Endothelial cell of umbilical vein (primary cell): ENCODE data around the gene CNGA4. TPM values are rescaled to one million over a fixed set of nuclear protein-coding genes. Genes with fewer than 3 reads are reported as not detected.

Experiments
- BruUV-seq: library from RNA; stranded (reverse); fragments of 400-500 nt; replicated peaks from 2 replicates; lab custom pipeline; 2021; lab: Mats Ljungman, UMichigan
- CTCF ChIA-PET: fragments of 300-600, 350-600 bp; sonication (Branson Sonifier 250); formaldehyde crosslinking; loops from one replicate; lab custom pipeline; 2021; ENCODE audit warnings: antibody characterized with exemption, inconsistent platforms; lab: Charles Lee
- POLR2A ChIA-PET: fragments of 300-600, 350-600 bp; sonication (Branson Sonifier 250); formaldehyde crosslinking; loops from one replicate; lab custom pipeline; 2021; ENCODE audit warnings: antibody characterized with exemption, inconsistent platforms; lab: Charles Lee
- DNase-seq: peaks from one replicate; pipeline ENCODE4 v3.0.0-alpha.2; 2011; ENCODE audit warnings: low read depth, low spot score
- FAIRE-seq: peaks from 2 replicates; lab custom pipeline; 2011; peaks lifted over from hg19 to GRCh38; lab: Jason Lieb, UNC
- H2AFZ ChIP-seq: 2 replicates; pipeline ENCODE4 v1.6.0; 2012; ENCODE audit warnings: low read depth, low read length, control low read depth, inconsistent platforms
- H3K27ac ChIP-seq: 2 replicates; pipeline ENCODE4 v1.5.1; 2011; ENCODE audit warnings: low read depth, mild to moderate bottlenecking, control low read depth, low read length, moderate library complexity; ENCODE audit not compliant: insufficient read depth
- H3K27me3 ChIP-seq, 2 experiments: 2 replicates each; pipeline versions ENCODE4 v1.6.0 to v1.6.1; 2011; ENCODE audit warnings: low read length in 2 of 2, mixed read lengths in 1 of 2; ENCODE audit not compliant: control insufficient read depth in 2 of 2, insufficient read depth in 2 of 2
- H3K36me3 ChIP-seq, 2 experiments: 2 replicates in 1 of 2; 3 replicates in 1 of 2; pipeline ENCODE4 v1.5.1; 2011; ENCODE audit warnings: low read length in 2 of 2, mild to moderate bottlenecking in 1 of 2, moderate library complexity in 1 of 2; ENCODE audit not compliant: control insufficient read depth in 2 of 2, insufficient read depth in 2 of 2; ENCODE audit errors: extremely low read depth in 1 of 2
- H3K4me1 ChIP-seq: 3 replicates; pipeline ENCODE4 v1.5.1; 2011; ENCODE audit warnings: mild to moderate bottlenecking, low read length; ENCODE audit not compliant: control insufficient read depth, insufficient read depth; ENCODE audit errors: extremely low read depth
- H3K4me2 ChIP-seq: 2 replicates; pipeline ENCODE4 v1.6.1; 2011; ENCODE audit warnings: low read length, control low read depth, mixed read lengths; ENCODE audit not compliant: insufficient read depth
- H3K4me3 ChIP-seq, 3 experiments: fragments of 200-600 bp in 1 of 3; sonication (generic), shearing (Covaris generic) in 1 of 3; replicated peaks in 1 of 3; 2 replicates each; pipeline ENCODE4 v1.5.1; 2011 to 2016; ENCODE audit warnings: control low read depth in 3 of 3, low read length in 3 of 3, mild to moderate bottlenecking in 2 of 3, inconsistent platforms in 1 of 3, low read depth in 1 of 3, moderate library complexity in 1 of 3; ENCODE audit not compliant: insufficient read depth in 1 of 3
- H3K79me2 ChIP-seq: 2 replicates; pipeline ENCODE4 v1.6.0; 2012; ENCODE audit warnings: low read length, inconsistent platforms; ENCODE audit not compliant: control insufficient read depth, insufficient read depth
- H3K9ac ChIP-seq: replicated peaks from 2 replicates; pipeline ENCODE3; 2011; ENCODE audit warnings: low read length, control low read depth; ENCODE audit not compliant: insufficient read depth; ENCODE audit errors: extremely low read depth
- H3K9me1 ChIP-seq: replicated peaks from 3 replicates; pipeline ENCODE4 v1.6.0; 2011; ENCODE audit warnings: mild to moderate bottlenecking, low read length; ENCODE audit not compliant: control insufficient read depth, insufficient read depth; ENCODE audit errors: extremely low read depth
- H3K9me3 ChIP-seq: replicated peaks from 2 replicates; pipeline ENCODE4 v1.5.1; 2012; ENCODE audit warnings: low read length, inconsistent platforms; ENCODE audit not compliant: control insufficient read depth, insufficient read depth
- H4K20me1 ChIP-seq: replicated peaks from 2 replicates; pipeline ENCODE3; 2011; ENCODE audit warnings: mild to moderate bottlenecking, low read length; ENCODE audit not compliant: control insufficient read depth, insufficient read depth; ENCODE audit errors: extremely low read depth
- CTCF ChIP-seq, 2 donors: IDR thresholded peaks; 1 replicate in 1 of 2; 2 replicates in 1 of 2; pipeline ENCODE4 v1.5.1; 2011; ENCODE audit warnings: low read length in 2 of 2, mild to moderate bottlenecking in 2 of 2, moderate library complexity in 2 of 2, control low read depth in 1 of 2, inconsistent platforms in 1 of 2, low read depth in 1 of 2; ENCODE audit not compliant: insufficient read depth in 1 of 2; ENCODE audit errors: extremely low read depth in 1 of 2
- EZH2 ChIP-seq: IDR thresholded peaks from 2 replicates; pipeline ENCODE4 v1.6.1; 2012; ENCODE audit warnings: borderline replicate concordance, low read depth, mild to moderate bottlenecking, moderate library complexity, low read length, inconsistent platforms; ENCODE audit not compliant: severe bottlenecking
- FOS ChIP-seq: IDR thresholded peaks from 2 replicates; pipeline ENCODE4 v1.6.1; 2011; ENCODE audit warnings: mild to moderate bottlenecking, low read length, moderate library complexity, borderline replicate concordance; ENCODE audit not compliant: insufficient read depth
- GATA2 ChIP-seq: IDR thresholded peaks from 2 replicates; pipeline ENCODE4 v1.7.0; 2011; ENCODE audit warnings: low read depth, mild to moderate bottlenecking, moderate library complexity, mixed read lengths, low read length; ENCODE audit not compliant: insufficient read length, insufficient read depth
- JUN ChIP-seq: IDR thresholded peaks from 2 replicates; pipeline ENCODE4 v1.6.1; 2011; ENCODE audit warnings: borderline replicate concordance, low read depth; ENCODE audit not compliant: insufficient read length, insufficient read depth
- MAX ChIP-seq: IDR thresholded peaks from 2 replicates; pipeline ENCODE4 v1.6.1; 2011; ENCODE audit not compliant: insufficient read depth, insufficient read length
- MYC ChIP-seq: IDR thresholded peaks from one replicate; pipeline ENCODE4 v1.6.1; 2011; ENCODE audit warnings: mild to moderate bottlenecking, low read depth, low read length
- POLR2A ChIP-seq: IDR thresholded peaks from 2 replicates; pipeline ENCODE4 v1.6.1; 2012; ENCODE audit warnings: low read depth, mild to moderate bottlenecking, control low read depth, low read length
- POLR2AphosphoS5 ChIP-seq: IDR thresholded peaks from 2 replicates; pipeline ENCODE4 v1.6.1; 2012; ENCODE audit warnings: low read depth, mild to moderate bottlenecking, control low read depth, low read length, moderate library complexity; ENCODE audit not compliant: insufficient read depth
- dilution Hi-C: fragments of 300-500 bp; cut with MboI; formaldehyde crosslinking; loops from one replicate; pipeline ENCODE4 v1.15.0; 2019; ENCODE audit warnings: low sequenced_read_pairs; ENCODE audit not compliant: extremely low pct_ligation_motif_present
- intact Hi-C: fragments of 100-400 bp; cut with micrococcal nuclease; formaldehyde crosslinking; loops from one replicate; pipeline ENCODE4 v1.10.0; 2022
- polyA plus RNA-seq, 4 experiments: library from polyadenylated mRNA; depleted of rRNA in 3 of 4; stranded (reverse) in 3 of 4; unstranded in 1 of 4; fragments of >200 nt; gene quantifications; 2 replicates each; pipeline versions ENCODE4 v1.2.1 to v1.2.3, GENCODE V29; 2011 to 2012; ENCODE audit warnings: missing spikeins in 1 of 4
- total RNA-seq: library from RNA; stranded (reverse); gene quantifications from 2 replicates; pipeline ENCODE4 v1.2.3, GENCODE V29; 2021

CNGA4 gene
- total and polyA plus RNA-seq, 2 donors (not counting 3 experiments of a cell fraction or from before 2014, with no cell fraction given) = 0.11 TPM; not detected in 1

- Histone ChIP-seq H3K9me3 (no peaks in the 10 kb centered on the region), H3K79me2 (no peaks in the 10 kb centered on the region), H3K4me1 (peaks cover 5% of the 10 kb centered on the region), H3K27ac (no peak overlapping the region), H3K4me2 (no peak overlapping the region), H4K20me1 (no peaks in the 10 kb centered on the region), H3K27me3 (peaks cover 12 to 22% of the 10 kb centered on the region in 2 experiments), H3K9me1 (no peaks in the 10 kb centered on the region), H3K36me3 (no peaks in the 10 kb centered on the region), H2AFZ (no peak overlapping the region), H3K4me3 (no peak overlapping the region), H3K9ac (no peak overlapping the region)
- dilution Hi-C loops (no loop called here), intact Hi-C loops (no loop called here)
- TF ChIP-seq MYC (no peak), JUN (no peak), POLR2AphosphoS5 (no peak), FOS (no peak), GATA2 (no peak), CTCF (IDR thresholded peaks at IDR 0.05; ENCODE audit: extremely low read depth in 1 of 2, insufficient read depth in 1 of 2, low read depth in 1 of 2, low read length in 2 of 2) (no peak), POLR2A (no peak), EZH2 (no peak), MAX (no peak)
- POLR2A ChIA-PET = no interaction called here
- CTCF ChIA-PET = no interaction called here
- no TSS peak for BruUV-seq
- DNase-seq (no peak), FAIRE-seq (no peak)
Observed at GRCh38 chr11:6245536-6245935, 6.6 kb downstream of the CNGA4 start.
